ENCODE measurements around the gene GOLGA8K.
"Not testable (repeated sequence)": the region's sequence is repeated elsewhere in the genome, so short reads cannot be mapped to it uniquely, and the experiment has no call there.

The GOLGA8K gene

GRCh38 chr15:32352748-32353147, 50.3 kb downstream of the GOLGA8K start:
- not testable (repeated sequence) for DNase-seq (ENCODE audit: low read depth)

- not testable (repeated sequence) for DNase-seq (ENCODE audit: low read depth)
Measured at GRCh38 chr15:32350563-32351220, 52.4 kb downstream of the GOLGA8K start.

- not testable (repeated sequence) for DNase-seq (ENCODE audit: low read depth)
Measured at GRCh38 chr15:32347037-32347436, 56.1 kb downstream of the GOLGA8K start.

GRCh38 chr15:32345978-32346547, 57.0 kb downstream of the GOLGA8K start:
- DNase-seq (ENCODE audit: low read depth): not testable (repeated sequence)

GRCh38 chr15:32343921-32344320, 59.2 kb downstream of the GOLGA8K start:
- not testable (repeated sequence) for DNase-seq (ENCODE audit: low read depth)
